H1 (cell line): ENCODE data around the gene OSMR. TPM values are rescaled to one million over a fixed set of nuclear protein-coding genes. Genes with fewer than 3 reads are reported as not detected.

Source experiments
- EP300 ChIP-seq, 2 experiments: IDR thresholded peaks; 1 replicate in 1 of 2; 2 replicates in 1 of 2; pipeline ENCODE4 v1.6.1; 2011 to 2012; ENCODE audit warnings: low read depth in 2 of 2, low read length in 2 of 2, mild to moderate bottlenecking in 2 of 2, borderline replicate concordance in 1 of 2, inconsistent platforms in 1 of 2, moderate library complexity in 1 of 2
- GABPA ChIP-seq: IDR thresholded peaks from 2 replicates; pipeline ENCODE4 v1.6.1; 2011; ENCODE audit warnings: mild to moderate bottlenecking, low read length, moderate library complexity, borderline replicate concordance; ENCODE audit not compliant: insufficient read depth
- RNF2 ChIP-seq: fragments of 200-900, 300-1000 bp; sonication (generic); IDR thresholded peaks from 2 replicates; pipeline ENCODE4 v1.7.1; 2016; ENCODE audit warnings: borderline replicate concordance, low read depth, mild to moderate bottlenecking, antibody characterized with exemption, low read length; ENCODE audit not compliant: poor library complexity, severe bottlenecking; ENCODE audit errors: missing control alignments
- RXRA ChIP-seq: IDR thresholded peaks from 2 replicates; pipeline ENCODE4 v1.6.1; 2011; ENCODE audit warnings: low read depth, mild to moderate bottlenecking, low read length, moderate library complexity; ENCODE audit not compliant: insufficient read depth
- polyA plus RNA-seq, 7 experiments: library from polyadenylated mRNA; depleted of rRNA in 3 of 7; stranded (reverse) in 5 of 7; unstranded in 2 of 7; fragments of >200 nt in 5 of 7; fragments of 200-250 nt in 2 of 7; gene quantifications; 1 replicate in 5 of 7; 2 replicates in 1 of 7; 4 replicates in 1 of 7; pipeline versions ENCODE4 v1.2.1 to v1.2.3, GENCODE V29; 2011 to 2013; ENCODE audit warnings: missing spikeins in 2 of 7, mixed read lengths in 2 of 7
- total RNA-seq: library from RNA; stranded (reverse); fragmentation: NEBNext Ultra II Directional; extraction: Animal tissue kit (Norgen Biotek cat#: 25700); gene quantifications from 2 replicates; pipeline ENCODE4 v1.2.1, GENCODE V29; 2021

The OSMR gene
- total and polyA plus RNA-seq, 2 of the 8 experiments (the other 6 are each of a cell fraction or from before 2014, with no cell fraction given) = 2.3 to 2.6 TPM

GRCh38 chr5:38853753-38854470 lies 8.1 kb downstream of the OSMR start (continued):
- no peak for TF ChIP-seq GABPA
- no peak for TF ChIP-seq RXRA
- TF ChIP-seq RNF2 = no peak
- TF ChIP-seq EP300 (IDR thresholded peaks at IDR 0.05; ENCODE audit: borderline replicate concordance in 1 of 2, low read depth in 2 of 2, low read length in 2 of 2) = no peak
